NK-92 (cell line): ENCODE results near the gene CCSER1.
"Not testable (repeated sequence)": the region's sequence is repeated elsewhere in the genome, so short reads cannot be mapped to it uniquely, and the experiment has no call there.

Experiments
- DNase-seq: peaks from one replicate; lab custom pipeline; 2025; ENCODE audit not compliant: unreplicated experiment; lab: John Stamatoyannopoulos, UW

CCSER1 gene

DNA sequence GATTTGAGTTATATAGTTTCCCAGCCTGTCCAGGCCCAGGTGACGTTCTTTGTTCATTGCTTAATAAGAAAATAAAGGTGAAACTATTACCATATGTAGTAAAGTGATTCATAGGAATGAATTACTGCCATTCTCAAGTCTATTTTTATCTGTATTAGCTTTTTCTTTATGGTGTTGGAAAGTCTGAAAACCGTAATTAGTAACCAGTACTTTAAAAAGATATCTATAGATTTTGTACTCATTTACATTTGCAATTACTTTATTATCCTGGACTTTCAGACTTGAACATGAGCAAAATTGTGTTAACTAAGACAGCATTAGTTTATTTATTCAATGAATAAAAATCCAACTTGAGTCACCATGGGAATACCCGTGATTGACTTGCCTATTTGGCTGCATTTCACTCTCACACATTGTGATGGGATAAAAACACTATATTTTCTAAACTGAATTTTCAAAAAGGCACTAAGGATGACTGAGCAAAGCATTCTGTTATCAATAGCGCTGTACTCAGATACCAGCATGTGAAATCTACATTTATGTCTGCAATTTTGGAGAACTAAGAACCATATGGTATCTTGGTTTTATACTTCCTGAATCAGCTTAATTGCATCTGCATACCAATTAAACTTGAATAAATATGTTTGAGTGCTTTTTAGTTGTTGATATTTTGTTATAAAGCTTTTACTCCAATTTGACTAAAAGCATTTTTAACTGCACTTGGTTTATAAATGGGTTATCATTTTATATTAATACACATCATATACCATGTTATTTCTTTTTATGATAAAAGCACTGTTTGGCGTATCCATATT is 154.6 kb downstream of the CCSER1 start:
- DNase-seq = no peak

DNA sequence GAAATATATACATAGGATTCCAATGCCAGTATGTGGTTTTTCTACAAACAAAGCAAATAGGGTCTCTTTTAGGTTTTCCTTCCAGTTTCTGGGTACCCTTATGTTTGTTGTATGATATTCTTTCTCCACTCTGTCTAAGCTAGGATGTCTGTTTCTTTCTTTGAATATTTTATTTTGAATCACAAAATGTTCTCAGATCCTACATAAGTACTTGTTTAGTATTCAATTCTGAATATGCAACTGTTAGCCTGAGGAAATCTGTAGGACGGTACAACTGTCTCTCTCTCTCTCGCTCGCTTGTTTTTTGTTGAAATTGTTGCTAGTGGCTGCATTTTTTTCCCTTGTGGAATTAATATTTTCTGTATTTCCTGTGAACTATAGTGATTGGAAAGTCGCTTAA is 163.2 kb downstream of the CCSER1 start:
- no peak for DNase-seq

DNA sequence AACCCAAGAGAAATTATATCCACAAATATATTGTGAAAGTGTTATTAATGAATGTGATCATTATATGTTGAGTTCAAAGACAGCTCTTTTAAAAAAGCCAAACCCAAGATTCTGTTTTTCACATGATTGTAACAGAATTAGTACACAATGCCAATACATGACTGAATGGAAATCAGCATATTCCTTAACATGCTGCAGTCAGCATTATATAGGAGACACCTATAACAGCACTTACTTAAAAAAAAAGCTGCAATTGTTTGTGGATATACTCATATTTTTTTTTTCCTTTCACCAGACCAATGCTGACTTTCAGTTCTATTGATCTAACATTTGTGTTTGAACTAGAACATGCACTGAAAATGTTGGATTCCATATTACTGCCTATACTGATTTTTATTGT is 165.2 kb downstream of the CCSER1 start:
- no peak for DNase-seq

DNA sequence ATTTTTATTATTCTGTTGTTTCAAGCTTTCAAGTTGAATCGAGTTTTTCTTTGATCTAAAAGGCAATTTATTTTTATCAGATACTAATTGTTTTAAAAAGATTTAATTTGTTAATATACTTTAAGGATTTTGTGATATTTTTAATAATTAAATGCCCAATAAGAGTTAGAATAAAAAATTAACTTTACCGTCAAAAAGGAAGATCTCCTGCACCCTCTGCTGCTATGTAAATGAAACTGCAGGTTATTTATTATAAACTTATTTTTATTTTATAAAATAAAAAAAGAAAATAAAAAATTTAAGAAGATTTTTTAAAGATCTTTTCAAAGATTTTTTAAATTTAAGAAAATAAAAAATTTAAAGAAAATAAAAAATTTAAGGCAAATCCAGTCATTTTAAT is 166.1 kb downstream of the CCSER1 start:
- DNase-seq = no peak

DNA sequence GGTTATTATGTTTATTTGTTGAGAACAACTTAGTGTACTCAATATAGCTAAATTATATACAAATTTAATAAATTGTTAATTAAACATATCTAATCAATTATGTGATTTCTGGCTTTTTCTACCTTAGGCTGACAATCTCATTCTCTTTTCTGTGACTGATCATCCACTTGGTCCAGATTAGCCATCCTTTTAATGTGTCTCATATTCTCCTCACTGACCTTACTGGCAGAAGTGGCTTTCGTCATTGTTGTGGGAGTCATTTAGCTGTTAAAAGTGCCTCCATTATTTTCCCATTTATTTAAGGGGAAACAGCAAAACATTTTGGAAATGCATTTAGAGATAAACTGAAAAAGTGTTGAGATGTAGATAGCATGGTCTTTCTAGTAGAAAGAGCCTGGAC is 172.2 kb downstream of the CCSER1 start:
- no peak for DNase-seq

DNA sequence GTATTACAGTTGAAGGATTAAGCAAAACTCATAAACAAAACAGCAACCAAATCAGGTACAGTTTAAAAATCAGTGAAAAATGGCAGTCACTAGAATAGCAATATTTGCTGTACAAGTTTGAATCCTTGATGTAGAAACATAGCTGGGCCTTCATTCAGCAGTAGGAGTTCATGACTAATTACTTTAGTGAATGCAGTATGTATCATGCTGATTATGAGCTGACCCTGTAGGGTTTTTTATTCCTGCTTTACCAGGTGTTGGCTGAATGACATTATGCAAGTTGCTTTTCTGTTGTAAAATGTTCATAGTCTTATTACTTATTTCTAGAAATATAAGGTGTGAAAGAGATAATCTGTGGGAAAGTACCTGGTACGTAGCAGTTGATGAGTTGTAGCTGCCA is 179.6 kb downstream of the CCSER1 start:
- no peak for DNase-seq

DNA sequence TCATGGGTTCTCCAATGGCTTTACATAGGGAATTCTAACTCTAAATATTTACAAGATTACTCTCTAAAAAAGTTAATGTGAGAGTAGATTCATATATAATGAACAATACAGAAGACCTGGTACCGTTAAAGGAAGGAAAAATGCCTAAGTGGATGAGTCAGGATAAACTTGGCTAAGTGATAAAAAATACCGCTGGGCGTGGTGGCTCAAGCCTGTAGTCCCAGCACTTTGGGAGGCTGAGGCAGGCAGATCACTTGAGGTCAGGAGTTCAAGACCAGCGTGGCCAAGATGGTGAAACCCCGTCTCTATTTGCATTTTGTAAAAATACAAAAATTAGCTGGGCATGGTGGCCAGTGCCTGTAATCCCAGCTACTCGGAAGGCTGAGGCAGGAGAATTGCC is 189.9 kb downstream of the CCSER1 start:
- DNase-seq = not testable (repeated sequence)

DNA sequence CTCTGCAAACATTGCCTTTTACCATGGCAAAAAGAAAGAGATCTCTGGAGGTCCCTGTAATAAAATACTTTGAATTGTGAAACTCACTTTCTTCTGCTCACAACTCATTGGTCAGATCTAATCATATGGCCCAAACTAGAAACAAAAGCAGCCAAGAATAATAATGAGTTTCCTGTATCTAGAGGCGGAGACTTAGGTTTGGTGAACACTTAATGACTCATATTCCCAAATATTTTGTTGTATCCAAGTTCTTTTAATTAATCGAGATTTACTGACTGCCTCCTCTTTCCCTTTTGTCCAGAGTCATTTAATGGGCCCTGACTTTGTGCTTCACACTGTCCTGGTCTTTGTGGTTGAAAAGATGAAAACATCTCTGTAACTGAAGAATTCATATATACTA is 190.6 kb downstream of the CCSER1 start:
- DNase-seq = no peak

DNA sequence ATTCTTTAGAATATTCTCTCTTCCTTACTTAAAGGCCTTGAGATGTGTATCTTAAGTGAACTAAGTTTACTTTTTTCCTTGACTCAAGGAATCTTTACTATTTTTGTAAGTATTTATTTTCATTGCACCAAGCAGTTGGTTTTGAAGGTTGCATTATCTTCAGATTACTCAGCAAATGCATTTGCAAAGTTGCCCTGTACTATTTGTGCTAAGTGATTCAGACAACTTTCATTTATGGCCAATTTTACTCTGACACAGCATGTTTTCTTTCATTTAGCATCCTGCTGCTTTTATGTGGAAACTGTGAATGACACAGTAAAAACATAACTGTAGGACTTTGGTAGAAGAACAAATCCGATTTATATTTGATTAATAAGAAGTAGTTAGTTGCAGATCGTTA is 191.0 kb downstream of the CCSER1 start:
- DNase-seq = no peak

DNA sequence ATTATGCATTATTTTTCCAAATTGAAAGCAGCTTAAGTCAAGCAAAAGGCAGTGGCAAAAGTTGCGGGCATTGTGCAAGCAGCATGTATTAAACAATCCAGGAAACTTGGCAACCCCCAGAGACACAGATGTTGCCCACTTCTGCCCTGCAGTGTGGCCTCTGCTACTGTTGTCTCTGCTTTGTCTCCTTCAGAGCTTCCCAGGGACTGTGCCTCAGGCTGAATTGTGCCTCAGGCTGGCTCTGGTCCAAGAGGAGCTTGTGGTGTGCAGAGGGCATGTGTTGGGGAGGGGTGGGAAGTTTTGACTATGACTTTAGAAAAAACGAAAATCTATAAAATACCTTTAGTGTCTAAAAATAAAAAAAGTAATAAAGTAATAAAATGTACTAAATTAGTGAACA is 201.4 kb downstream of the CCSER1 start:
- no peak for DNase-seq

DNA sequence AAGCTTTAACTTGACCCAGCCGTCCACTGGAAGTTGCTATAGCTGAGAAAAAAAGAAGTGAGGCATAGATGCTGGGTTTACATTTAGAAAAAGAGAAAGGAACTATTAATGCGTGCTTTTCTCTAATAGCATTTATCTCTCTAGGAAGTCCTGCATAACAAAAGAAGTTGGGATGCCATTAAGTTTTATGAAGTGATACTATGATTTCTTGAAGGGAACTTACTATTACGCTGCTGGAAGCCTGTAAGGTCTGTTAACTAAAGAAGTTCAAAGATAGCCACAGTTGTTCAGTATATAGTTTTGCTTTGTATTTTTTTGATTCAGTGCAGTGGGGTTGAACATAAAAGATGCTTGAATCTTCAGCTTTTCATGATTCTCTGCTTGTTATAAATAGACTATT is 203.4 kb downstream of the CCSER1 start:
- no peak for DNase-seq

DNA sequence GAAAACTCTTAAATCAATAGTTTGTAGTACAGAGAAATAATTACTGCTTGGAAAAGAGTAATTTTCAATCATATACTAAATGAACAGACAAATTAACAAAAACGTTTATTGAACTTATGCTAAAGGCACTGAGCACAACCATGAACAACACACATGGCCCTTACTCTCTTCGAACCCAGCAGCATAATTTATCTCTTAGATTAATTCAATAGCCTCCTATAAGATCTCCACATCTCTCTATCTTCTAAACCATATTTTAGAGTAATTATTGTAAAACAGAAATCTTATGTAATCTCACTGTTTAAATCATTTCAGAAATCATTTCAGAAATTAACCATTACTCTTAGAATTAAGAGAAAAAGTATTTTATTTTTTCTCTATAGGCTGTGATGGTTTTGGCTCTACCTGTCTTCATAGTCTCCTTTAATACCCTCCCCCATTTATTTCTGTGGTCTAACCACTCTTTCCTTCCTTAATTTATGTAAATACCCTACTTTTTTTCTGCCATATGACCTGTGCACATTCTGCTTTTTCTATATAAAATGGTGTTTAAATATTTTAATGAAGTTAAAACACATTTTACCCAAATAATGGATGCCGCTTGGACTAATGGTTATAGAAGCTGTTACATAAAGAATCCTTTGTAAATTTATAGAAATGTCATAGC is 218.5 kb downstream of the CCSER1 start:
- DNase-seq = no peak

DNA sequence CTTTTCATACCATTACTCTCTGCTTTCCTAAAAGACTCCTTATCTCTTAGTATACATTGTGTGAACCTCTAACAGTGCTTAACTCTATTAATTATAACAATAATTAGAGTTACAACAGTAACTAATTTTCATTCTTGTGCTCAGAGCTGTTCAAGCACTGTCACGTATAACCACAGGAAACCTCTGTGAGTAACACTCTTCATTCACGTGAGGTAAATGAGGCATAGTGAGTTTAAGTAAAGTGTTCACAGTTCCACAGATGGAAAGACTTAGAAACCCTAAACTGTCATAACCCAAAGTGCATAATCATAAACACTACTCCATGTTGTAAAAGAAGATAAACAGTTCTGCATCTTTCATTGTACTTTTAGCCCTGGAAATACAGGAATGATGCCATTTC is 222.4 kb downstream of the CCSER1 start:
- no peak for DNase-seq

DNA sequence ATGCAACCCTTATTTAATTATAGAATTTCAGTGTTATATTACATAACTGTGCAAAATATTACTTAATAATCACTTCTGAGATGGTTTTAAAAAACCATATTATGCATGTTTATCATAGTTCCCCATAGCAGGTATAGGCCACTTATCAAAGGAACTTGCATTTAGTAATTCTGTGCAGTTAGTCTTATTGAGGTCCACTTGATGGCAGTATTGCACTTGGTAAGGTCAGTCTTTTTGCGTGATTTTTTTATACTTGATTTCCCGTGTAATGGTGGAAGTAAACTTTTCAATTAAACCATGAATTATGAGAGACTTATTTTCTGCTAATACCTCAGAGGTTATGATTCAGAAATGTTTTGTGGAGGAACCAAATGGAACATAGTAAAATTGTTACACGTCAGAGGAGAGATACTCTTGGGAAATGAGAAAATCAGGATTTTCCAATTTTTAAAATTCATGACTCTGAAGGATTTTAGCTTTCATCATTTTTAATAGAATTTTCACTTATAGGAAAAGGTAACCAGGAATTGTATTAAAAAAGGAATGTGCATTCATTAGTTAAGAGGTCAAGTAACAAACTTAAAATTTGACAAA is 230.0 kb downstream of the CCSER1 start:
- DNase-seq = no peak

DNA sequence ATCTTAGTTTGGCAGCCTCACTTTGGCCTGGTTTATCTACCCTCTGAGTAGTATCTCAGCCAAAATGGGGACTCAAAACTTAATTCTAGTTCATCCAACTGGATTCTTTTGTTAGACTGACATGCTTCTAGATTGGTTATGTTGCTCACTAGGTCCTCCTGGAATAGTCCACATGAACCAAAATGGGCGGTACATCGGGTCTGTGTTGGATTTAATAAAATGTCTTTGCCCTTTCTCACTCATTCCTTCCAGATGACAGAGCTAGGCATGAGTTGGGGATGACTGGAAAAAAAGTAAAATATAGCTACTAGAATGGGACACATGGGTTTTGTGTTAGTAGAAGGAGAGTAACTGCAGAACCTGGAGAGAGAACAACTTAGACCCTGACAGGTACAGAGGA is 247.9 kb downstream of the CCSER1 start:
- DNase-seq = no peak

DNA sequence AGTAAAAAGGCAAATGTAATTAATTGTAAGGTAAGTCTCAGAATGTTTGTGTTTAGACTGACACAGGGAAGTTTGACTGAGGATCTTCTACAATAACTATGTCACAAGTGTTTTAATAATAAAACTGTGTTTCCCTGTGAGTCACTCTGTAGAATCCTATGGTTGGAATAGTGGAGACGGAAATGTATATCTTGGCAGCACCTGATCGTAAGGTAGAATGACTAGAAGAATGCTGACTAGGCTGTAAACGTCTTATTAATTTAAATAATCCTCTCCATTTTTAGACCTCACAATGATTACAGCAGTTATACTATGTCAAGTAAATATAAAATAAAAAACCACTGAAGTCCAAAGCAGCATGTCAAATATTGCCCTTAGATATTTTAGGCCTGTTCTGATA is 266.0 kb downstream of the CCSER1 start:
- no peak for DNase-seq

DNA sequence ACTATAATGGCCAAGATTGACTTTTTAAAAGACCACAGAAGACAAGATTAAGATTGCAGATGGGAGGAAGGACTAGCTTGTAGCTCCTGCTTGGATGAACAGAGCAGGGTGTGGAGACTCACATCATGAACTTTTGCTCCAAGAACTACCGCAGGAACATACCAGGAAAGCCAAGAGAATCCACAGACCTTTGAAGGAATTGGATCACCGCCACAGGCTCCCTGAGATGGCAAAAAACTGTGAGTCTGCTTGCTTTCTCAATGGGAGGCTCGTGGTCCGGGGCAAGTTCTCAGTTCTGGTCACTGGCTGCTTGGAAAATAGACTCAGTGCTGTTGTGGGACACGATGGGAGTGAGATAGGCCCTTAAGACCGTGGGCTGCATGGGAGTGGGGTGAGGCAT is 276.6 kb downstream of the CCSER1 start:
- DNase-seq = no peak

DNA sequence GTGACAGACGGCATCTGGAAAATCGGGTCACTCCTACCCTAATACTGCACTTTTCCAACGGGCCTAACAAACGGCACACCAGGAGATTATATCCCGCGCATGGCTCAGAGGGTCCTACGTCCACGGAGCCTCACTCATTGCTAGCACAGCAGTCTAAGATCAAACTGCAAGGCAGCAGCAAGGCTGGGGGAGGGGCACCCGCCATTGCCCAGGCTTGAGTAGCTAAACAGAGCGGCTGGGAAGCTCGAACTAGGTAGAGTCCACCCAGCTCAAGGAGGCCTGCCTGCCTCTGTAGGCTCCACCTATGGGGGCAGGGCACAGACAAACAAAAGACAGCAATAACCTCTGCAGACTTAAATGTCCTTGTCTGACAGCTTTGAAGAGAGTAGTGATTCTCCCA is 280.7 kb downstream of the CCSER1 start:
- not testable (repeated sequence) for DNase-seq

DNA sequence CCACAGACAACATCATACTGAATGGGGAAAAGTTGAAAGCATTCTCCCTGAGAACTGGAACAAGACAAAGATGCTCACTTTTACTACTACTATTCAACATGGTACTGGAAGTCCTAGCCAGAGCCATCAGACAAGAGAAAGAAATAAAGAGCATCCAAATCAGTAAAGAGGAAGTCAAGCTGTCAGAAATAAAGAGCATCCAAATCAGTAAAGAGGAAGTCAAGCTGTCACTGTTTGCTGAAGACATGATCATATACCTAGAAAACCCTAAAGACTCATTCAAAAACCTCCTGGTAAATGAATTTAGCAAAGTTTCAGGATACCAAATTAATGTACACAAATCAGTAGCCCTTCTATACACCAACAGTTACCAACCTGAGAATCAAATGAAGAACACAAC is 285.6 kb downstream of the CCSER1 start:
- not testable (repeated sequence) for DNase-seq

DNA sequence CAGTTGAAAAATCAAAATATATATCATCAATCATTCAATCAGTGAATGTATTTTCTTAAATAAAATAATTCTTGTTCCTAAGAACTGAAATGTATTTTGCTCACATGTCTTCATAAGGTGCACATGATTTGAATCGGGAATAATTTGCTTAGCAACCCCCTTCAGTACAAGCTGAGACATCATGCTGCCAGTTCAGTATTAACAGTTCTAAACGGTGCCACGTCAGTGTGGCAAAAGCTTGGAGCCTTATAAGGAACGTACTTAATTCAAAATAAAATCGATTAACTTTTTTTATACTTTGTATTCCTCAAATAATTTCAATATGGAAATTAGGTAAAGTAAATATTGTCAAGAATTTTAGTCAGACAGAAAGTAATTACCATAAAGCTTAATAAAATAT is 287.9 kb downstream of the CCSER1 start:
- DNase-seq = no peak

DNA sequence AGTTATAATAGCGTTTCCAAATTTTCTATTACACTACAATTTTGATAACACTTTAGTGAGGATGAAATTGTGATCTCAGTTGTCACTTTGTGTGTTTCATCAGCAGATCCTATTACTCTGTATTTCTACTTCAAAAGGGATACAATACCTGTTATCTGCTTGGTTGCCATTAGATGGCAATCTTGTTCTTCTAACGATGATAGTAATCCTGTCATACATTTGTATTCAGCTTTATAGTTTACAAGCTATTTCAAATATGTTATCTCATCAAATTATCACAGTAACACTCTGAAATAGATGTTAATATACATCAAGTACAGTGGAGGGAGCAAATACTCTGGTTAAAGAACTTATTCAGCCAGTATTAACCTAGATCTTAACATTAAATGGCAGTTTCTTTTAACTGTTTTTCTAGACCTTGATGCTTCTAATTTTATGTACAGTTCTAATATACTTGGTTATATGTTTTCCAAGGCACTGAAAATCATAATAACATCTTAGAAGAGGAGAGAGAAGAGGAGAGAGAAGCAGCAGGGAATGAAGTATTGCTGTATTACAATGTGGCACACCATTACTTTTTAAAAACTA is 292.0 kb downstream of the CCSER1 start:
- no peak for DNase-seq

DNA sequence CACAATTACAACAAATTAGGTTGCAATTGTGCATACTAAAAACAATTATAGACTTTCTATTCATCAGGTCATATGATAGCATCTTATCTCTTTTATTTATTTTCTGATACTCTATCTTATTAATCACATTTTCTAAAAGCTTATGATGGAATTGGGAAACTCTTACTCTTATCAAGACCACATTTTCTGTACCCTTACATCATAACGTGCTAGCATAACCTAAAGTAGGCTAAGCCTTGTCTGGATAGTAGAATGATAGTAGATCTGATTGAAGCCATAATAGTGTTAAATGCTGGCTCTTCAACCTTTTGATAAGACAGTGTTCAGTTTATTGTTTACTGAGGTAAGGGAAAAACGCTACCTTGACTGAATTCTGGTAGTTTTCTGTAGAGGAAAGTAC is 294.0 kb downstream of the CCSER1 start:
- no peak for DNase-seq
